Hematopoietic multipotent progenitor cell (in vitro differentiated cells): ENCODE results near the gene MAP3K7. TPM values are rescaled to one million over a fixed set of nuclear protein-coding genes. Genes with fewer than 3 reads are reported as not detected.

ENCODE experiments used
- DNase-seq, 3 donors: peaks; one replicate each; pipeline ENCODE4 v3.0.0-alpha.2; 2011 to 2015; ENCODE audit warnings: low read depth in 2 of 3, low spot score in 2 of 3
- total RNA-seq: library from RNA; depleted of rRNA; stranded (reverse); fragments of >200 nt; gene quantifications from one replicate; pipeline ENCODE4 v1.2.3, GENCODE V29; 2012

Gene MAP3K7
- total RNA-seq, 1 donor, result 12.9 TPM

- peak in 1 of 3 donors; percentile 21 for DNase-seq
These were observed 101.1 kb downstream of the MAP3K7 start for GRCh38 chr6:90485635-90486277.

GRCh38 chr6:90484903-90485302 is 102.0 kb downstream of the MAP3K7 start:
- DNase-seq, result no peak

DNA sequence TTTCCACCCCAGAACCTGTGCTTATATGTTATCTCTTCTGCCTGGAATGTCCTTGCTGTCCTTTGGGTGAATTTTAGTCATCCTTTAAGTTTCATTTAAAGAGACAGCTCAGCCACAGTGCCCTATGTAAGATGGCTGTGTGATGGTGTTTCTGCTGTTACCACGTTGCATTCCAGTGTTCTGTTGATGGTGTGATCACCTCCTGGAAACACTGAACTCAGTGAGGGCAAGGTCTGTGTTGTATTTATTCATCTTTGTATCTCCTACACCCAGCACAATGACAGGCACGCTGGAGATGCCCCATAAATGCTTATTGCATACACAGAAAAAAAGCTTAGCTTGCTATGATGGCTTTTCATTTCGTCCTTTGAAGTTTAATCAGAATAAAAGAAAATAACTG is 102.5 kb downstream of the MAP3K7 start:
- DNase-seq, result no peak

GRCh38 chr6:90483956-90484355 is 102.9 kb downstream of the MAP3K7 start:
- DNase-seq, result no peak

DNA sequence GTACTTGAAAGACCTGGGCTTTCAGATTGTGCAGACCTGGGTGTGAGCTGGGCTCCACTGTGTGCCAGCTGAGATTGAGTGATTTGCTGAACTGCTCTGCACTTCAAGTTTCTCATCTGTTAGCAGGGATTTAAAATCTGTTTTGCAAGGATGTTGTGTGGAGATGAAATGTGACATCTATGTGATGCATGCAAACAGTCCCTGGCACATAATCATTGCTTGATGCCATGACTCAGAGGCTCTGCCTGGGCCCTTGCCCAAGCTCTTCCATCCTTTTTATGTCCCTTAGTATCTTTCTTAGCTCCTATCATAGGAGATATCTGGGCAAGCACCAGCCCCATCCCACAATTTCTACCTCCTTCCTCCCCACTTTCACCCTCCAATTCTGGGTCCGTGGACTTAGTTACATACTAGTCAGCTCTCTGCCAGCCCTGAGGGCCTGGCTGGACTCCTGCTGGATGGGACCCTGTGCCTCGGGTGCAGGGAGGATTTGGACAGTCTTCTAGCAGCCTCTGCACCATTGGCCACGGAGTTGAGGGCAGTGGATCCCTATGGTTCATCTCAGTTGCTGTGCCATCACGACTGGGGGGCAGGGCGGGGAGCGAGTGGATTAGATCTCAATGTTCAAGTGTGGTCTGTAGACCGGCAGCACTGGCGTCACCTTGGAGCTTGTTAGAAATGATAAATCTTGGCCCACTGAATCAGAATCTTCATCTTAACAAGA is 103.6 kb downstream of the MAP3K7 start:
- no peak for DNase-seq

DNA sequence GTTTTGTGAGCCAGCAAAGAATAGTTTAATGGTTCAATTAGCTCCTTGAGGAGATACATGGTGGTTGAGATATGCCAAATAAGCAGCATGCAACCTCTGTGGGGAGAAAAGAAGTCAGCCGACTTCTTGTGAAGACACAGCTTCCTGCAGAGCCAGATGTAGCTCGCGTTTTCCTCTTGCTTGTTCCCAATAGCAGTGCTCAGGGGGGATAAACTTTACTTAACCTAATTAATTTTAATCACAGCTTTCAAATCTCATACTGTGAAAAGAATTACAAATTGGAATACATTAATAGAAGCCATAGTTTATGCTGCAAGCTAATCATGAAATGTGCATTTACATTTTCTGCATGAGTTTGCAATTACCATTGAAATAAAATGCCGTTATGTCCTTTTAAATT is 106.2 kb downstream of the MAP3K7 start:
- no peak for DNase-seq

DNA sequence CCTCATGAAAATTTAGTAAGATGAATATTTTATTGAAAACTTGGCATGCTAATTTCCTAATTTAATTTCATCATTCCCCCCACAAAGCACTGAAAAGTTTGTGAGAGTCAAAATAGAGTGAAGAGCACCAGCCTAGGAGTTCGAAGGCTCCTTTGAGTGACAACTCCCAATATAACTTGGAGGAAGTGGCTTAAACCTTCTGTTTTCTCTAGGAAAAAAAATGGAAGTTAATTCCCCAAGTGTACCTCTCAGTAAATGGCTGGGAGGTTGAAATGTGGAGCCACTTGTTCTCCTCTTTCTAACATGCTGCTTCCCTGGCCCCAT is 107.3 kb downstream of the MAP3K7 start:
- DNase-seq, result no peak

DNA sequence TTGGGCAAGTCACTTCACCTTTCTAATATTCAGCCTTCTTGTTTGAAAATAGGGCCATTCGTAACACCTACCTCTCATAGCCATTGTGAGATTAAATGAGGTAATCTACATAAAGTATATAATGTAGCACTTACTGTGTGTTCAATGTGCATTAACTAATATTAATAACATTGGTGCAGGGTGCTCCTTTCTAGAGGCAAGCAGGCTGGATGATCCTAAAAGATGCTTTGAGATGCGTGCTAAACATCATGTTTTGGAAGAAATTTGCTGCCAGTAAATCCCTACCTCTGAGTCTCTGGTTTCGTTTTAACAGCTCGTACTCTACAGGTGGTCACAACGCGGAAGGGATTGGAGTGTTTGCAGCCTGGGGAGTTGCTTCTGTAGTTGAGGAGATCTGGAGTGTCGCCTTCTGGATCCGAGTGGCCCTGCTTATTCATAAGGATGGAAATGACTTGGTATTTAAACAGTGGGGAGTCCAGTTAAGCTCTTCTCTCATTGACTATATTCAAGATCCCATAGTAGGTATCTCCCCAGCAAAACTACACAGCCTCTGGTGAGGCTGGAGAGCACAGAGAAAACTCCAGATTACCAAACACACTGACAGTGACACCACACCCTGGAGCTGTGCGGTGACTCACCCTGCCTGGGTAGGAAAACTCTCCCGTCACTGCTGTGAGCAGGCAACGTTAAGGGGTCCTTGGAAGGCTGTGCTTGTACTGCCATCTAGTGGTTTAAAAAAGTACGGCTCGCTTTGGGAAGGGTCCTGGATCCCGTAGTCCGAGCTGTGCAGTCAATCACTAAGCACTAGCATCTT is 107.9 kb downstream of the MAP3K7 start:
- peak; percentile 73 to 89 (median 89) for DNase-seq

- no peak for DNase-seq
These were observed 108.6 kb downstream of the MAP3K7 start for GRCh38 chr6:90478278-90478677.

DNA sequence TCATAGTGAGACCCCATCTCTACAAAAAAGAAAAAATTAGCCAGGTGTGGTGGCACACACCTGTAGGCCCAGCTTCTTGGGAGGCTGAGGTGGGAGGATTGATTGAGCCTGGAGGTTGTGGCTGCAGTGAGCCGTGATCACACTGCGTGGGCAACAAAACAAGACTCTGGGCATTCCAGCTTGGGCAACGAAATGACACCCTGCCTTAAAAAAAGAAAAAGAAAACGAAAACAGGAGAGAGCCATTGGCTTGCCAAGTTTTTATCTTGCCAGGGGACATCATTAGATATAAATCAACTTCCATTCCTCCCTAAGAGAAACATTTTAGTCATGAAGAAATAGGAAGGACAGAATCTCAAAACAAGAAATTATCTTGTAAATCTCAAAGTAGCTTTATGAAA is 109.5 kb downstream of the MAP3K7 start:
- DNase-seq, result no peak

DNA sequence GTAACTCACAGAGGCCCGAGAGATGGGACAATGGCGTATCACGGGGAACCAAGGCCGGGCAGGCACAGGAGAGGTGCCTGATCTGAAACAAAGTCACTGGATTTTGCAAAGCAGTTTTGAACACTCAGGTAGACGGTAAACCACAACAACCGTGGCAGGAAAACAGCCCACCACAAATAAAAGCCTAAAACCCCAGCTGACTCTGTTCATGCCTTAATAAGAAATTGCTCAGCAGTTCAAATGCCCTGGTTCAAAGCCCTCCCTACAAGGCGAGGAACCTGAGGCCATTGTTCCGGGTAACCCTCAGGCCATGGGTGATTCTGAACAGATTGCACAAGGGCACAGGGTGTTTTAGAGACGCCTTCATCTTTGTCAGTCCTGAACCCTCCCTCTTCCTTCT is 114.2 kb downstream of the MAP3K7 start:
- no peak for DNase-seq

DNA sequence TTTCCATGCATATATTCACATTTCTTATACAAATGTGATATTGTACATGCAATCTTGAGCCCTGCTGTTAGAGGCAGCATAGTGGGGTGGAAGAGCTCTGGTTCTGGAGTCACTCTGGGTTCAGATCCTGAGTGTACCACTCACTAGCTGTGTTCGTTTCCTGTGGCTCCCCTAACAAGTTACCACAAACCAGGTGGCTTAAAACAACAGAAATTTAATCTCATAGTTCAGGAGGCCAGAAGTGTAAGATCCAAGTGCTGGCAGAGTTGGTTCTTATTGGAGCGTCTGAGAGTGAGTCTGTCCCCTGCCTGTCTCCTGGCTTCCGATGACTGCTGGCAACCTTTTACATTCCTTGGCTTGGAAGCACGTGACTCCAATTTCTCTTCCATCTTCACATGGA is 115.6 kb downstream of the MAP3K7 start:
- peak in 1 of 3 donors; percentile 29 for DNase-seq

DNA sequence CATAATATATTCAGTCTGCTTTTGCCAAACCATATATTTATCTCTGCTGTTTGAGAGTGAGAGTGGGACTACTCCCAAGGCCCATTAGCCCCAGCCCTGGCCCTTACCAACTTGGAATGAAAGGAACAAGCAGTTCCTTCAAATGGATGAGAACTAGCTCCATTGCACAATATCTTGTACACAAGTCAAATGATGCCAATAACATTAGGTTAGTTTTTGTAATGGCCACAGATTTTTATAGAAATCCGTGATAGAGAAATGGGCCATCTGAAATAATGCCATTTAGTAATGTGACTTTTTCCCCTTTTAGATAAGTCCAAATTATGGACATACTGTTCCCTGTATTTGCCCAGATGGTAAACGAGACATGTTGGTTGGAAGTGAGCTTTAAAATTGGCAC is 117.0 kb downstream of the MAP3K7 start:
- no peak for DNase-seq

GRCh38 chr6:90468859-90469258 is 118.0 kb downstream of the MAP3K7 start:
- no peak for DNase-seq

GRCh38 chr6:90468080-90468479 is 118.8 kb downstream of the MAP3K7 start:
- no peak for DNase-seq

- no peak for DNase-seq
These were observed 119.3 kb downstream of the MAP3K7 start for GRCh38 chr6:90467546-90467945.

- DNase-seq, result no peak
These were observed 120.5 kb downstream of the MAP3K7 start for GRCh38 chr6:90466154-90466940.

DNA sequence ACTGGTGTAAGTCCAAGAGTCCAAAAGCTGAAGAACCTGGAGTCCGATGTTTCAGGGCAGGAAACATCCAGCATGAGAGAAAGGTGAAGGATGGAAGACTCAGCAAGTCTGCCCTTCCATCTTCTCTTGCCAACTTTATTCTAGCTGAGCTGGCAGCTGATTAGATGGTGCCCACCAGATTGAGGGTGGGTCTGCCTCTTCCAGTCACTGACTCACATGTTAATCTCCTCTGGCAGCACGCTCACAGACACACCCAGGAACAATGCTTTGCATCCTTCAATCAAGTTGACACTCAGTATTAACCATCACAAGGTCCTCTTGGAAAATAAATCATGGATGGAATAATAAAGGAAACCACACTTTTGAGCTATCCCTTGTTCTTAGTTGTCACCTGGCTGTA is 121.2 kb downstream of the MAP3K7 start:
- no peak for DNase-seq

GRCh38 chr6:90464507-90464906 is 122.4 kb downstream of the MAP3K7 start:
- DNase-seq, result no peak

GRCh38 chr6:90463874-90464273 is 123.0 kb downstream of the MAP3K7 start:
- DNase-seq, result no peak
